ENCODE data around the gene FRMD4B.
"Not testable (repeated sequence)": the region's sequence is repeated elsewhere in the genome, so short reads cannot be mapped to it uniquely, and the experiment has no call there.

Gene FRMD4B

GRCh38 chr3:69322512-69322911 is 63.4 kb downstream of the FRMD4B start:
- not testable (repeated sequence) for DNase-seq (ENCODE audit: low read depth)

- DNase-seq (ENCODE audit: low read depth): no peak
These were observed 63.8 kb downstream of the FRMD4B start for GRCh38 chr3:69322158-69322509.

- DNase-seq (ENCODE audit: low read depth): no peak
These were observed 64.4 kb downstream of the FRMD4B start for GRCh38 chr3:69321301-69322157.

GRCh38 chr3:69320871-69321271 is 65.0 kb downstream of the FRMD4B start:
- no peak for DNase-seq (ENCODE audit: low read depth)

GRCh38 chr3:69319652-69320051 is 66.2 kb downstream of the FRMD4B start:
- DNase-seq (ENCODE audit: low read depth): no peak

- DNase-seq (ENCODE audit: low read depth): no peak
These were observed 67.5 kb downstream of the FRMD4B start for GRCh38 chr3:69318410-69318809.

GRCh38 chr3:69313251-69313650 is 72.6 kb downstream of the FRMD4B start:
- DNase-seq (ENCODE audit: low read depth): no peak

GRCh38 chr3:69309814-69310213 is 76.1 kb downstream of the FRMD4B start:
- DNase-seq (ENCODE audit: low read depth): no peak

GRCh38 chr3:69306239-69307185 is 79.4 kb downstream of the FRMD4B start:
- peak; percentile 41 for DNase-seq (ENCODE audit: low read depth)

- no peak for DNase-seq (ENCODE audit: low read depth)
These were observed 80.9 kb downstream of the FRMD4B start for GRCh38 chr3:69305011-69305410.

GRCh38 chr3:69304396-69304795 is 81.5 kb downstream of the FRMD4B start:
- DNase-seq (ENCODE audit: low read depth): no peak

GRCh38 chr3:69300296-69300695 is 85.6 kb downstream of the FRMD4B start:
- no peak for DNase-seq (ENCODE audit: low read depth)

GRCh38 chr3:69299344-69299743 is 86.5 kb downstream of the FRMD4B start:
- DNase-seq (ENCODE audit: low read depth): no peak

GRCh38 chr3:69297501-69297900 is 88.4 kb downstream of the FRMD4B start:
- DNase-seq (ENCODE audit: low read depth): no peak

- DNase-seq (ENCODE audit: low read depth): no peak
These were observed 88.9 kb downstream of the FRMD4B start for GRCh38 chr3:69296995-69297394.

GRCh38 chr3:69294014-69294766 is 91.7 kb downstream of the FRMD4B start:
- DNase-seq (ENCODE audit: low read depth): no peak

- no peak for DNase-seq (ENCODE audit: low read depth)
These were observed 92.8 kb downstream of the FRMD4B start for GRCh38 chr3:69292959-69293574.

GRCh38 chr3:69292185-69292584 is 93.7 kb downstream of the FRMD4B start:
- DNase-seq (ENCODE audit: low read depth): no peak

GRCh38 chr3:69290430-69290829 is 95.5 kb downstream of the FRMD4B start:
- no peak for DNase-seq (ENCODE audit: low read depth)

- DNase-seq (ENCODE audit: low read depth): no peak
These were observed 95.9 kb downstream of the FRMD4B start for GRCh38 chr3:69290006-69290405.

GRCh38 chr3:69288161-69288895 is 97.6 kb downstream of the FRMD4B start:
- DNase-seq (ENCODE audit: low read depth): peak; percentile 31
